Amniotic stem cell (primary cell): ENCODE measurements around the gene TEAD3.
"Not testable (repeated sequence)": the region's sequence is repeated elsewhere in the genome, so short reads cannot be mapped to it uniquely, and the experiment has no call there.

Source experiments
- DNase-seq: peaks from one replicate; lab custom pipeline; 2025; lab: John Stamatoyannopoulos, UW

Gene TEAD3

DNA sequence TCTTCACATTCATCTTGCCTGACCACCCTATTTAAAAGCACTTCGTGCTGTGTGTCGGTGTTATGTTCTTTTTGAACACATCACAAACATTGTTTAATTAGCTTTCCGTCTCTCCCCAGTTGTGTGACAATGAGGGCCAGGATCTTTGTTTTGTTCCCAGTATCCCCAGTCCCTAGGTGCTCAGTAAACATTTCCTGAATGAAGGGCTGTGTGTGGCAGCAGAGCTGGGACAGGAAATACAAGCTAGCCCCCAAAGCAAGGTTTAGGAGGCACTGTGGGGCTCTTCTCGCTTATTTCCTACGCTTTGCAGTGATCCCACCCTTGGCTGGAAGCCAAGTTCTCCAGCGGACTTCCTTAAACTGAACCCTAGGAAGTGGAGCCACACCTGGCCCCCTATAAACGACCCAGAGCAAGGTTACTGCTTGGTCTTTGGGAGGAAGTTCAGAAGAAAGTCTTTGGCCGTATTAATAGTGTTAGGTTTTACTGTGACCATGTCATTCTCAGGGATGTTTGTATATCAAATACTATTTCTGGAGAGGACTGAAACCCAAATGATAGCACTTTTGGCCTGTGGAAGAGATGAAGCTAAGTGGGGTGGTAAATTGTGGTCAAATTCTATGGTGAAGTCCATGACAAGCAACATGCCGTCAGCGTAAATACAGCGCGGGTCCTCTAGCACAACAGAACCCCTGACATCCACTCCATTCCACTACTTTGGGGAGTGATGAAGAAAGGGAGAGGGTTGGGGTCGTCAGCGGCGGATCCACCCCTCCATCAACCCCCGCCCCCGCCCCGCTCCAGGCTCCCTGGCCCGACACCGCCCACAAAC lies 45.3 kb downstream of the TEAD3 start:
- no peak for DNase-seq

- peak; percentile 76 for DNase-seq
Measured at GRCh38 chr6:35449287-35449881, 47.5 kb downstream of the TEAD3 start.

DNA sequence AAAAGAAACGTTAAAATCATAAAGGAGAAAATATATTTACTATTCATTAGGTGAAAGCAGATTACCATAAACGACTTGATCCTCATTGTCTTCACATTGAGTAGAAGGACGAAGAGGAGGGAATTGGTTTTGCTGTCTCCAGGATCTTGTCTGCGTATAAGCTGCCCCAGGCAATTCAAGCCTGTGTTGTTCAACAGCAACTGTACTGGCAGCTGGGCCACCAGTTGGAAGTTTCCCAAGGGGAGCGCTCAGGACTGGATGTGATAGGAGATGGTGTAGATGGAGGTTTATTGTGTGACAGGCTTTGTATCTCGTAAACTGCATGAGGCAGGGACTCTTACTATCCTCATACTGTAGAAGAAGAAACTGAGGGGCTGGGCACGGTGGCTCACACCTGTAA lies 48.7 kb downstream of the TEAD3 start:
- no peak for DNase-seq

GRCh38 chr6:35445691-35446090 lies 51.2 kb downstream of the TEAD3 start:
- DNase-seq = no peak

DNA sequence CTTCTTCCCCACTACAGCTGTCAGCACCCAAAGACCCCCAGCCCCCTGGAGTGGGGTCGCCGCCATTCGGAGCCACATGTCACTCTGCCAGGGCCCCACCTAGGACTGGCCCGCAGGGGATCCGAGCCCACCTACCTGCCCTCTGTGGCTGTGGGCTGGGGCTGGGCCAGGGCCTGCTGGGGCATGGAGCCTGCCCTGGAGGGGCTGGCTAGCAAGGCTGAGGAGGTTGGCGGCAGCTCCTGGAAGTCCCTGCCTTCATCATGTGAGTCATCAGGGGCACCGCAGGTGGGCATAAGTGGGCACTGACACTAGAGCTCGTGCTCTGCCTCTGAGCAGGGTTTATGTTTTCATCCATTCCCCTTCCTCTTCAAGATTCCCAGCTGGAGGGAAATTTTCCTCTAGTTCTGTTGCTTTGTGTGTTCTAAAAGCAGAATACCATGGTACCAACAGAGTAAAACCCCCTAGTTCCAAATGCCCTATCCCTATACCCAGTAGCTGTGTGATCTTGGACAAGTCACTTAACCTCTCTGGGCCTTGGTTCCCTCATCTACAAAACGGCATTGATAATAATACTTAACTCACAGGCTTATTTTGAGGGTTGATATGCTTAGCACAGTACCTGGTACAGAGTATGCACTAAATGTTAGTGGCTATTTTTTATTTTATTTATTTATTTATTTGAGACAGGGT lies 53.4 kb downstream of the TEAD3 start:
- no peak for DNase-seq

- DNase-seq = no peak
Measured at GRCh38 chr6:35442693-35443092, 54.2 kb downstream of the TEAD3 start.

- DNase-seq = no peak
Measured at GRCh38 chr6:35441642-35442041, 55.2 kb downstream of the TEAD3 start.

DNA sequence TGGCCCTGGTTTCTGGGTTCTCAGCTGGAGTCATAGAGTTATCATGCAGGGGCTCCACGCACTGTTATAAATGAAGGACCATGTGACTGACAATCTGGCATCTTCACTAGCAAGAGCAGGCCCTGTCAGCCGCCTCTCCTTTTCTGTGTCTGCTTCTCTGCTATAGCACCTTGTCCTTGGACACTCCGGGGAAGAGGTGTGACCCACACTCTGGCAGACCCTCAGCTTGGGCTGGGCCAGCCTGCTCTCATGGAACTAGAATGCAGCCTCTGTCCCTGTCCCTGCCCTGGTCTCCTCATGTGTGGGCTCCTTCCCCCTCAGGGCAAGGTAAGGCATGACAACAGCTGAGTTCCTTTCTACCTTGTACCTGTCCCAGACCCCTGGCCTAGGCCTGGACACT lies 55.7 kb downstream of the TEAD3 start:
- no peak for DNase-seq

- no peak for DNase-seq
Measured at GRCh38 chr6:35439308-35439707, 57.6 kb downstream of the TEAD3 start.

GRCh38 chr6:35438378-35439065 lies 58.4 kb downstream of the TEAD3 start:
- DNase-seq = not testable (repeated sequence)

- no peak for DNase-seq
Measured at GRCh38 chr6:35436071-35436857, 60.6 kb downstream of the TEAD3 start.

DNA sequence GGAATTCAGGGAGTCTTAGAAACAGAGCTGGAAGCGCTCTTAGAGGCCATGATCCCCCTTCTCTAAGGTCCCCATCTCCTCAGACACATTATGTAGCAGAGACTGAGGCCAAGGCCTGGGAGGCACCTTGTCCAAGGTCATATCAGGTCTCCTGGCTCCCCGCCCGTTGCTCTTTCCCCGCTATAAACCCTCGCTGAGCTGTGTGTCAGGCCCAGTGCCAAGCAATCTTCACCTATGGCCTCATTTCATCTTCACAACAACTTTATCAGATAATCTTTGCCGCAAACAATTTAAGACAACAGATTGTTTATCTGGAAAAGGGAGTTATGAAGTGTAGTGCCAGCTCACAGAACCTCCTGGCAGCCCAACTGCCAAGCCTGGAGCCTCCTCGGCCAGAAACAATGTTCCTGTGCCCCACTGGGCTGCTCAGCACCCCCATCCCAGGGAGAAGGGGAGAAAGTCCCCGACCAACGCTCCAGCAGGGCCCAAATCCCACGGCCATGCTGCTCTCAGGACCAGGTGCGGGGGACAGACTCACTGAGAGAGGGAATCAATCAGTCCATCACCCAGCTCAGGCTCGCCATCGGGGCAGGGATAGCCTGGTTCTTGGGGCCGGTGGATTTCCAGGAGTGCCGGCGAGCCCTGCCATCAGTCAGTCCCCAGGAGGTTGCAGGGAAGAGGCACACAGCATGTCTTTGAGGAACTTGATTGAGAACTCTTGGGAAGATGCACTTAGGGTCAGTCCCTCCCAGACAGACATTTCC lies 61.6 kb downstream of the TEAD3 start:
- DNase-seq = no peak

DNA sequence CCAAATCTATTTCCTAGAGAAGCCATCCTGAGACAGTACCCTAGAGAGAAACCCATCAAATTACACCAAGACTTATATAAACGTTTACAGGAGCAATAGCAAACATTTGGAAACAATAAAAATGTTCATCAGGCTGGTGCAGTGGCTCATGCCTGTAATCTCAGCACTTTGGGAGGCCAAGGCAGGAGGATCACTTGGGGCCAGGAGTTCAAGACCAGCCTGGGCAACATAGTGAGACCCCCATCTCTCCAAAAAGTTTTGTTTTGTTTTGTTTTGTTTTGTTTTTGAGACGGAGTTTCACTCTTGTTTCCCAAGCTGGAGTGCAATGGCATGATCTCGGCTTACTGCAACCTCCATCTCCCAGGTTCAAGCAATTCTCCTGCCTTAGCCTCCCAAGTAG lies 64.2 kb downstream of the TEAD3 start:
- not testable (repeated sequence) for DNase-seq

- no peak for DNase-seq
Measured at GRCh38 chr6:35432291-35432690, 64.6 kb downstream of the TEAD3 start.

DNA sequence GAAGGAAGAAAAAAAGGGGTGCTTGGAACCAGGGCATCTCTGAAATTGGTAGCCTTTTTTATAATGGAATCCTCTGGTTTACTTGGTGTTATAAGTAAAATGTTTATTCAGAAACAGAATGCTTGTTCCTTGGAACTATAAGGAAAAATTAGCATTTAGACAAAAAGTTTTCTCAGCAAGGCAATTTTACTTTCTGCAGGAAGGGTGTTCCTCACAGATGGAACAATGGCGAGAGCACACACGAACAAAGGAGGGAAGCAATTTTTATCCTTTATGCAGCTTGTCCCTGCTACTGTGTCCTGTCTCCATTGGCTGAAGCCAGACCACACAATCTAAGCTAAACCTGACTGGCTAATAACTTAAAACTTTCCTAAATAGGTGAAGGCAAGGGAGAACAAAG lies 67.4 kb downstream of the TEAD3 start:
- no peak for DNase-seq

DNA sequence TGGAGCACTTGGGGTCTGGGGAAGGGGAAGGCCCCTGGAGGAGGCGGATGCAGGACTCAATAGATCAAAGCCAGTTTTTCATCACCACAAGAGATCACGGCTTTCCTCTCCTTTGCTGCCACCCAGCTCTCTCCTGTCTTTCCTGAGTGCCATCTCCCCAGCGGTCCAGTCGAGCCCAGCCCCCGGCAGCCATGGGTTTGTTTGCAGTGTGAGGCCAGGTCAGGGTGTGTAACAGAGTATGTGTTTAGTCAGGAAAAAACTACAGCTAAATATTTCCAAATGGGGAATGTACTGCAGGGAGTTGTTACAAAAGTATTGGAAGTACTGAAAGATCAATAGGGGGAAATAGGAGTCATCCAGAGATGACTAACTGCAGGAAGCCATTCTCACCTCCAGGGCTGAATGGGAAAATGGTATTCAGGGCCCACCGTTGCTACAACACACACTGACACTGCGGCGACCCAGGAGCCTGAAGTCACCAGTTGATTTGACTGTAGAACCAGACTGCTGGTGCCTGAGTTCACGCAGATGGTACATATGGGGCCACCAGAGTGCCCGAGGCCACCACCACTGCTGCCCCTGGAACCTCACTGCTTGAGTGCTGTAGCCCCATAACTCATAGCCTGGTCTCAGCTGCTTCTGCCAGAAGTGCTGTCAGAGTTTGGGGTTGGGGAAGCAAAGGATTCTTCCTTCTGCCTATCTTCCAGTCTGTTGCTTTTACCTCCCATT lies 68.3 kb downstream of the TEAD3 start:
- no peak for DNase-seq

GRCh38 chr6:35427851-35428321 lies 69.0 kb downstream of the TEAD3 start:
- DNase-seq = peak; percentile 69

GRCh38 chr6:35427435-35427834 lies 69.4 kb downstream of the TEAD3 start:
- DNase-seq = no peak

- no peak for DNase-seq
Measured at GRCh38 chr6:35426074-35426473, 70.8 kb downstream of the TEAD3 start.

DNA sequence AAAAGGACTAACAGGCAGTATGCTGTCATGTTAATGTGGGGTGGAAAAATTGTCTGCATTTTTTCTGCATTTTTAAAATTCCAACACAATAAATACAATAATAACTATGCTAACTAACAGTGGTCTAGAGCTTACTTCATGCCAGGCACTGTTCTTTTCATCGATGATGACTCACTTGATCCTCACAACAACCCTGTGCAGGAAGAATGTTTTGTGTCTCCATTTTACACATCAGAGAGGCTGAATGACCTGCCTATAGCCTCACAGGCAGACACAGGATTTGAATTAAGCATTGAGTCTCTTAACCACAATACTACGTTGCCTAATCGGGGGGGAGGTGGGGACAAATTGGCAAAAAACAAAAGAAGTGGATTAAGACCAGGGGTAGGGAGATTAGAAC lies 71.6 kb downstream of the TEAD3 start:
- DNase-seq = peak; percentile 54
